PFSK-1 (cell line): ENCODE measurements around the gene BCL2.

Experiments used
- FOXP2 ChIP-seq: optimal IDR thresholded peaks from 2 replicates; pipeline ENCODE3; 2011; ENCODE audit warnings: borderline replicate concordance, control low read depth, inconsistent platforms; ENCODE audit not compliant: insufficient read depth; ENCODE audit errors: extremely low read length, extremely low read depth
- POLR2AphosphoS5 ChIP-seq: IDR thresholded peaks from 2 replicates; pipeline ENCODE4 v1.6.1; 2012; ENCODE audit warnings: low read depth, mild to moderate bottlenecking, control low read depth, low read length, moderate library complexity
- REST ChIP-seq, 2 experiments: IDR thresholded peaks; 2 replicates each; pipeline versions ENCODE4 v1.6.1 to v1.8.0; 2011 to 2012; ENCODE audit warnings: low read depth in 2 of 2, low read length in 2 of 2, control low read depth in 1 of 2, inconsistent platforms in 1 of 2, mild to moderate bottlenecking in 1 of 2, moderate library complexity in 1 of 2; ENCODE audit not compliant: insufficient read depth in 1 of 2
- SIN3A ChIP-seq: IDR thresholded peaks from 2 replicates; pipeline ENCODE4 v1.6.1; 2012; ENCODE audit warnings: mild to moderate bottlenecking, low read length, moderate library complexity, borderline replicate concordance; ENCODE audit not compliant: insufficient read depth
- TAF1 ChIP-seq: IDR thresholded peaks from 2 replicates; pipeline ENCODE4 v1.6.1; 2012; ENCODE audit warnings: low read length, control low read depth, borderline replicate concordance; ENCODE audit not compliant: insufficient read depth

The BCL2 gene

DNA sequence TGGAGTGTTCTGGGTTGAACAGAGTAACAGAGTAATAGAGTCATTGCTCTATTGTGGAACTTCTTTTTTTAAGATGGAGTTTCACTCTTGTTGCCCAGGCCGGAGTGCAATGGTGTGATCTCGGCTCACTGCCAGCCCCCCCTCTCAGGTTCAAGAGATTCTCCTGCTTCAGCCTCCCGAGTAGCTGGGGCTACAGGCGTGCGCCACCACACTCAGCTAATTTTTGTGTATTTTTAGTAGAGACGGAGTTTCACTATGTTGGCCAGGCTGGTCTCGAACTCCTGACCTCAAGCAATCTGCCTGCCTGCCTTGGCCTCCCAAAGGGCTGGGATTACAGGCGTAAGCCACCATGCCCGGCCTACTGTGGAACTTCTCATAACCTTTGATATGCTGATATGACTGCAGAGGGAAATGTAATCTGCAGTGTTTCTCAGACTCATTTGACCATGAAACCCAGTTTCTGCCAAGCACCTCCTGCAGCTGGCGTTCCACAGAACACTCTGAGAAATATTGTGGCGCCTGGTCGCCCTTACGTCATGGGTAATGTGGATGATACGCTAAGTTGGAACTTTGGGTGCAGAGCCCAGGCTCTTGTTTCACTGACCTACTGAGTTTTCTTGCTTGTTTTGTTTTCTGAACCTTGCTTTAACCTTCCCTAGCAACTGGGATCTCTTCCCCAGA is 213.8 kb downstream of the BCL2 start:
- no peak for TF ChIP-seq REST (IDR thresholded peaks at IDR 0.05; ENCODE audit: insufficient read depth in 1 of 2, low read depth in 2 of 2, low read length in 2 of 2)
- TF ChIP-seq FOXP2 = no peak
- no peak for TF ChIP-seq SIN3A
- TF ChIP-seq TAF1 = no peak
- TF ChIP-seq POLR2AphosphoS5 = no peak

- TF ChIP-seq POLR2AphosphoS5 (no peak), SIN3A (no peak), REST (IDR thresholded peaks at IDR 0.05; ENCODE audit: insufficient read depth in 1 of 2, low read depth in 2 of 2, low read length in 2 of 2) (no peak), FOXP2 (no peak), TAF1 (no peak)
These were observed 214.7 kb downstream of the BCL2 start for GRCh38 chr18:63104868-63105267.

DNA sequence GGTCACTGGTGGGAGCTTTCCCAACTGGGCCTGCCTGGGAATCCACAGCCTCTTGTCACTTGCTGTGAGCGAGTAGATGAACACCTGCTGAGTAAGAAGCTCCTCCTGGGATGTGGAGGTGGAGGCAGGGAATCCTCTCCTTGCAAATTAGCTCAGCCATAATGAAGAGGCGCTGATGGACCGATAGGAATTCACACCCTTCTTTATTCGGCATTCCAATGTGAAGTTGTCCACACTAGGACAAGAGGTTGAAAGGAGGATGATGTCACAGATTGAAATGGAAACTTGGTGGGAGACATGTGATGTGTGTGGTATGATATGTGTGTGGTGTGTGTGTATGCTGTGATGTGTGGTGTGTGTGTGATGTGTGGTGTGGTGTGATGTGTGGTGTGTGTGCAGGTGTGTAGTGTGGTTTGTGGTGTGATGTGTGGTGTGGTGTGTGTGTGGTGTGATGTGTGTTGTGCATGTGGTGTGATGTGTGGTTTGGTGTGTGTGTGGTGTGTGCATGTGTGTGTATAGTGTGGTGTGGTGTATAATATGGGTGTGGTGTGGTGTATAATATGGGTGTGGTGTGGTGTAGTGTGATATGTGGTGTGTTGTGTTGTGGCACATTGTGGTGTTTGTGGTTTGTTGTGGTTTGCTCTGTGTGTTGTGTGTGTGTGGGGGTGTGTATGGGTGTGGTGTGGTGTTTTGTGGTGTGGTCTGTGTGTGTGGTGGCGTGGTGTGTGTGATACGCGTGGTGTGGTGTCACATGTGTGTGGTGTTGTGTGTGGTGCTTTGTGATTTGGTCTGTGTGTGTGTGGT is 216.4 kb downstream of the BCL2 start:
- no peak for TF ChIP-seq POLR2AphosphoS5
- TF ChIP-seq REST (IDR thresholded peaks at IDR 0.05; ENCODE audit: insufficient read depth in 1 of 2, low read depth in 2 of 2, low read length in 2 of 2) = no peak
- no peak for TF ChIP-seq FOXP2
- TF ChIP-seq SIN3A = no peak
- TF ChIP-seq TAF1 = no peak

DNA sequence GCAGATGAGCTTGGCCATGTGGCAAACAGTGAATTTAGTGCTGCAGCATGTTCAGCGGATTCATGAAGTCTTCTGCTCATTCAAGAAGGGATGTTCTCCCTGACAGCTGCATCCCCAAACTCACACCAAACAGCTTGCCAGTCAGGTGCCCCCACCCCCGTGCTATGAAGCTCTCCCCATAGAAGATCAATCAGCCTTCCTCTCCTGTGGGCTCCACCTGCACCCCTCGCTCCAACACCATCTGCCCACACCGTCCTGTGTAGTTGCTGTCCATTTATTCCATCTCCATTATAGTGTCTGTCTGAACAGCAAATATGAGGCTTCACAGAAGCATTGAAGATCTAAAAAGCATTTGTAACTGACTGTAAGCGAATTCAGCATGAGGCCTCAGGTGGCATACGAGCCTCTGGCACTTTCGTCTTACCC is 218.9 kb downstream of the BCL2 start:
- no peak for TF ChIP-seq FOXP2
- no peak for TF ChIP-seq REST (IDR thresholded peaks at IDR 0.05; ENCODE audit: insufficient read depth in 1 of 2, low read depth in 2 of 2, low read length in 2 of 2)
- TF ChIP-seq SIN3A = no peak
- TF ChIP-seq POLR2AphosphoS5 = no peak
- TF ChIP-seq TAF1 = no peak
